K562 (cell line): ENCODE data around the gene ARHGAP26. TPM values are rescaled to one million over a fixed set of nuclear protein-coding genes. Genes with fewer than 3 reads are reported as not detected.

ENCODE experiments used
- ATAC-seq: fragments of 200-7000 bp; cut with Tn5 transposase; 3 replicates; pipeline ENCODE4 v1.9.1; 2020; ENCODE audit warnings: moderate library complexity
- BruUV-seq: library from RNA; stranded (reverse); fragments of 400-500 nt; replicated peaks from 2 replicates; lab custom pipeline; 2021; lab: Mats Ljungman, UMichigan
- CTCF ChIA-PET: fragments of 300-600 bp; formaldehyde crosslinking; extraction: SDS; loops from one replicate; lab custom pipeline; 2021; ENCODE audit warnings: low intra/inter-chr PET ratio; lab: Yijun Ruan, JAX
- POLR2A ChIA-PET: fragments of 300-600, 350-650 bp; sonication (Branson Sonifier 250); formaldehyde crosslinking; extraction: SDS; loops from one replicate; lab custom pipeline; 2021; ENCODE audit warnings: antibody characterized with exemption, inconsistent platforms; lab: Yijun Ruan, JAX
- DNase-seq, 4 experiments: peaks; one replicate each; pipeline versions ENCODE4 v3.0.0 to v3.0.0-alpha.2; 2011 to 2018; ENCODE audit warnings: low spot score in 3 of 4, mixed read lengths in 3 of 4; ENCODE audit errors: extremely low read depth in 1 of 4
- FAIRE-seq: peaks from 2 replicates; lab custom pipeline; 2011; peaks lifted over from hg19 to GRCh38; lab: Jason Lieb, UNC
- H2AFZ ChIP-seq: 2 replicates; pipeline ENCODE4 v1.6.0; 2011; ENCODE audit warnings: low read depth, low read length, control low read depth, inconsistent platforms
- H3K27ac ChIP-seq: fragments of 200-600 bp; 3 replicates; pipeline ENCODE4 v1.8.0; 2011; ENCODE audit warnings: low read depth, mild to moderate bottlenecking, control low read depth, inconsistent platforms, low read length, moderate library complexity, mixed read lengths; ENCODE audit errors: extremely low read depth
- H3K27me3 ChIP-seq, 2 experiments: fragments of 300-600 bp in 1 of 2; 2 replicates in 1 of 2; 3 replicates in 1 of 2; pipeline versions ENCODE4 v1.6.0 to v1.8.0; 2011; ENCODE audit warnings: inconsistent platforms in 2 of 2, low read length in 2 of 2, mild to moderate bottlenecking in 1 of 2, mixed read lengths in 1 of 2, moderate library complexity in 1 of 2; ENCODE audit not compliant: control insufficient read depth in 2 of 2, insufficient read depth in 2 of 2
- H3K36me3 ChIP-seq: fragments of 300-600 bp; 3 replicates; pipeline ENCODE4 v1.8.0; 2011; ENCODE audit warnings: mild to moderate bottlenecking, low read length, inconsistent platforms; ENCODE audit not compliant: control insufficient read depth, insufficient read depth
- H3K4me1 ChIP-seq, 2 experiments: fragments of 200-600 bp in 1 of 2; replicated peaks in 1 of 2; 2 replicates in 1 of 2; 3 replicates in 1 of 2; pipeline versions ENCODE4 v1.5.1 to v1.8.0; 2011; ENCODE audit warnings: inconsistent platforms in 2 of 2, low read length in 2 of 2, mild to moderate bottlenecking in 1 of 2, mixed read lengths in 1 of 2, moderate library complexity in 1 of 2; ENCODE audit not compliant: control insufficient read depth in 2 of 2, insufficient read depth in 2 of 2
- H3K4me2 ChIP-seq: 2 replicates; pipeline ENCODE4 v1.6.1; 2011; ENCODE audit warnings: low read length, control low read depth, inconsistent platforms, mixed read lengths; ENCODE audit not compliant: insufficient read depth
- H3K4me3 ChIP-seq: fragments of 200-600 bp; sonication (generic), shearing (Covaris generic); 2 replicates; pipeline ENCODE4 v1.5.1; 2016; ENCODE audit warnings: control low read depth, inconsistent platforms
- H3K79me2 ChIP-seq: fragments of 200-600 bp; 3 replicates; pipeline ENCODE4 v1.8.0; 2011; ENCODE audit warnings: low read length, inconsistent platforms; ENCODE audit not compliant: control insufficient read depth, insufficient read depth
- H3K9ac ChIP-seq, 2 experiments: 2 replicates each; pipeline versions ENCODE4 v1.6.0 to v1.6.1; 2011; ENCODE audit warnings: low read depth in 2 of 2, low read length in 2 of 2, control low read depth in 1 of 2, inconsistent platforms in 1 of 2, mild to moderate bottlenecking in 1 of 2, mixed read lengths in 1 of 2; ENCODE audit not compliant: insufficient read depth in 1 of 2
- H3K9me1 ChIP-seq: one replicate; pipeline ENCODE4 v1.6.0; 2011; ENCODE audit warnings: inconsistent platforms, mild to moderate bottlenecking, low read length, moderate library complexity; ENCODE audit not compliant: control insufficient read depth, insufficient read depth
- H3K9me3 ChIP-seq: replicated peaks from 2 replicates; pipeline ENCODE4 v1.5.1; 2011; ENCODE audit warnings: low read depth, low read length, inconsistent platforms; ENCODE audit not compliant: control insufficient read depth, insufficient read depth
- H4K20me1 ChIP-seq: replicated peaks from 2 replicates; pipeline ENCODE4 v1.6.1; 2011; ENCODE audit warnings: low read length, inconsistent platforms, mixed read lengths; ENCODE audit not compliant: control insufficient read depth, insufficient read depth
- ATF3 ChIP-seq, 2 experiments: fragments of 450-650 bp in 1 of 2; sonication (generic) in 1 of 2; formaldehyde crosslinking in 1 of 2; IDR thresholded peaks in 1 of 2; conservative IDR thresholded peaks in 1 of 2; 2 replicates each; pipeline versions ENCODE4 v1.6.1 to v1.8.1; 2016 to 2023; ENCODE audit warnings: mild to moderate bottlenecking in 2 of 2, moderate library complexity in 2 of 2, inconsistent platforms in 1 of 2, missing genetic modification reagents in 1 of 2
- EHMT2 ChIP-seq: fragments of 450-650 bp; IDR thresholded peaks from 2 replicates; pipeline ENCODE4 v1.6.1; 2018; ENCODE audit warnings: antibody characterized with exemption
- MAZ ChIP-seq, 2 experiments: fragments of 450-650 bp in 1 of 2; sonication (generic) in 1 of 2; formaldehyde crosslinking; IDR thresholded peaks in 1 of 2; conservative IDR thresholded peaks in 1 of 2; 2 replicates each; pipeline versions ENCODE4 v1.4.0 to v1.5.0; 2020; ENCODE audit warnings: mild to moderate bottlenecking in 1 of 2, missing genetic modification reagents in 1 of 2
- RBM25 ChIP-seq: fragments of 200-400 bp; formaldehyde crosslinking; IDR thresholded peaks from 2 replicates; pipeline ENCODE4 v1.6.1; 2018; ENCODE audit warnings: low read length, low read depth, moderate library complexity; ENCODE audit not compliant: severe bottlenecking
- TRIM28 ChIP-seq: fragments of 450-650 bp; IDR thresholded peaks from 2 replicates; pipeline ENCODE4 v1.6.1; 2017
- ZNF324 ChIP-seq: fragments of 250-450 bp; sonication (Bioruptor Pico); IDR thresholded peaks from 2 replicates; pipeline ENCODE4 v1.4.0; 2020; ENCODE audit warnings: mild to moderate bottlenecking
- WGBS: fragments of 100-300 bp; shearing (Covaris generic); methylation state at CpG from one replicate; pipeline ENCODE4 v1.1.6; 2016; ENCODE audit warnings: low coverage, mixed read lengths; ENCODE audit not compliant: insufficient coverage; ENCODE audit errors: missing lambda C conversion rate; 5-methylcytosine and 5-hydroxymethylcytosine counted together
- in situ Hi-C: fragments of 300-500 bp; cut with MboI; formaldehyde crosslinking; loops from 4 replicates; pipeline ENCODE4 v1.15.0; 2018; ENCODE audit warnings: inconsistent platforms, mixed read lengths
- intact Hi-C: fragments of 100-400 bp; cut with micrococcal nuclease; formaldehyde crosslinking; loops from 2 replicates; pipeline ENCODE4 v1.14.2; 2022
- polyA plus RNA-seq, 8 experiments: library from polyadenylated mRNA; depleted of rRNA in 4 of 8; stranded (reverse) in 5 of 8; unstranded in 3 of 8; fragments of >200 nt; fragmentation: Nextera tagmentation in 2 of 8; fragmentation: Illumina TruSeq in 1 of 8; extraction: Ambion mirVana in 2 of 8; extraction: Trizol in 1 of 8; gene quantifications; 2 replicates each; pipeline versions ENCODE4 v1.2.1 to v1.2.3, GENCODE V29; 2011 to 2014; ENCODE audit warnings: inconsistent platforms in 1 of 8, missing spikeins in 1 of 8
- total RNA-seq, 7 experiments: library from RNA; depleted of rRNA in 6 of 7; stranded (reverse); fragments of >200 nt in 6 of 7; fragmentation: Illumina TruSeq in 2 of 7; extraction: Trizol in 2 of 7; gene quantifications; 2 replicates each; pipeline versions ENCODE4 v1.2.1 to v1.2.3, GENCODE V29; 2011 to 2021; ENCODE audit warnings: low replicate concordance in 1 of 7

The ARHGAP26 gene
- total and polyA plus RNA-seq, 9 of the 15 experiments (the other 6 are each of a cell fraction or from before 2014, with no cell fraction given): 0.13 to 1.1 (median 0.55) TPM

GRCh38 chr5:142906863-142907671 lies 136.9 kb downstream of the ARHGAP26 start:
- Histone ChIP-seq H3K4me1 (no peaks in the 10 kb centered on the region), H3K9ac (no peak overlapping the region), H3K9me3 (no peaks in the 10 kb centered on the region), H3K36me3 (no peaks in the 10 kb centered on the region), H3K27ac (no peak overlapping the region), H3K9me1 (no peaks in the 10 kb centered on the region), H3K79me2 (no peaks in the 10 kb centered on the region), H2AFZ (no peak overlapping the region), H3K4me3 (no peak overlapping the region), H3K27me3 (peaks cover 0 to 4% of the 10 kb centered on the region in 2 experiments; a peak in 1 of 5 replicates), H3K4me2 (no peak overlapping the region), H4K20me1 (no peaks in the 10 kb centered on the region)
- FAIRE-seq: peak; percentile 42
- ChIA-PET CTCF (no interaction called here), POLR2A (no interaction called here)
- no TSS peak for BruUV-seq
- DNase-seq: no peak
- TF ChIP-seq TRIM28 (no peak), ZNF324 (CRISPR knock-in tag) (no peak), MAZ (CRISPR knock-in tag; conservative IDR thresholded peaks at IDR 0.05 in 1 of 2, IDR thresholded peaks at IDR 0.05 in 1 of 2) (no peak), ATF3 (IDR thresholded peaks at IDR 0.05) (peak; percentile 28; the same call in 1 of the 2 replicates), ATF3 (CRISPR knock-in tag; conservative IDR thresholded peaks at IDR 0.05) (no peak), RBM25 (no peak), EHMT2 (no peak)
- intact Hi-C loops: no loop called here
- no peak for ATAC-seq
- 1% methylated on average over 7 of the region's 7 CpGs for WGBS
- in situ Hi-C loops: no loop called here
